Astrocyte of the spinal cord (primary cell): ENCODE results near the gene IQCK.
A peak's percentile ranks its signal among the peaks of the same experiment; 100 is the strongest.

ENCODE experiments used
- DNase-seq: peaks from one replicate; pipeline ENCODE4 v3.0.0; 2011; ENCODE audit warnings: low read depth, low spot score
- H3K4me3 ChIP-seq: 2 replicates; pipeline ENCODE4 v1.5.1; 2011; ENCODE audit warnings: low read depth, mild to moderate bottlenecking, low read length, moderate library complexity
- CTCF ChIP-seq: IDR thresholded peaks from 2 replicates; pipeline ENCODE4 v1.5.1; 2012; ENCODE audit warnings: low read depth, mild to moderate bottlenecking, low read length, inconsistent platforms
- in situ Hi-C: cut with HindIII; loops from 2 replicates; pipeline ENCODE4 v1.10.0; 2017; ENCODE audit warnings: low sequenced_read_pairs

IQCK gene

GRCh38 chr16:19896951-19897350 lies 178.9 kb downstream of the IQCK start:
- in situ Hi-C loops: no loop called here
- DNase-seq: no peak
- no peak for TF ChIP-seq CTCF
- no peak overlapping the region for H3K4me3 ChIP-seq

GRCh38 chr16:19898166-19898565 lies 180.1 kb downstream of the IQCK start:
- H3K4me3 ChIP-seq: no peak overlapping the region
- TF ChIP-seq CTCF: no peak
- in situ Hi-C loops: no loop called here

GRCh38 chr16:19898924-19899604 lies 181.0 kb downstream of the IQCK start:
- in situ Hi-C loops: no loop called here
- TF ChIP-seq CTCF: peak; percentile 86
- peak; percentile 47 for DNase-seq
- no peak overlapping the region for H3K4me3 ChIP-seq

More at GRCh38 chr16:19898166-19898565, 180.1 kb downstream of the IQCK start:
- DNase-seq: no peak

GRCh38 chr16:19899605-19899955 lies 181.5 kb downstream of the IQCK start:
- in situ Hi-C loops: no loop called here
- no peak for TF ChIP-seq CTCF
- DNase-seq: no peak
- H3K4me3 ChIP-seq: no peak overlapping the region

GRCh38 chr16:19901164-19901563 lies 183.1 kb downstream of the IQCK start:
- no peak overlapping the region for H3K4me3 ChIP-seq
- TF ChIP-seq CTCF: no peak
- in situ Hi-C loops: no loop called here
- no peak for DNase-seq

- no peak overlapping the region for H3K4me3 ChIP-seq
- in situ Hi-C loops: no loop called here
- peak; percentile 71 for DNase-seq
- peak; percentile 99 for TF ChIP-seq CTCF
Measured at GRCh38 chr16:19907161-19907992, 189.3 kb downstream of the IQCK start.
